ENCODE data around the gene TBC1D16.

Gene TBC1D16

DNA sequence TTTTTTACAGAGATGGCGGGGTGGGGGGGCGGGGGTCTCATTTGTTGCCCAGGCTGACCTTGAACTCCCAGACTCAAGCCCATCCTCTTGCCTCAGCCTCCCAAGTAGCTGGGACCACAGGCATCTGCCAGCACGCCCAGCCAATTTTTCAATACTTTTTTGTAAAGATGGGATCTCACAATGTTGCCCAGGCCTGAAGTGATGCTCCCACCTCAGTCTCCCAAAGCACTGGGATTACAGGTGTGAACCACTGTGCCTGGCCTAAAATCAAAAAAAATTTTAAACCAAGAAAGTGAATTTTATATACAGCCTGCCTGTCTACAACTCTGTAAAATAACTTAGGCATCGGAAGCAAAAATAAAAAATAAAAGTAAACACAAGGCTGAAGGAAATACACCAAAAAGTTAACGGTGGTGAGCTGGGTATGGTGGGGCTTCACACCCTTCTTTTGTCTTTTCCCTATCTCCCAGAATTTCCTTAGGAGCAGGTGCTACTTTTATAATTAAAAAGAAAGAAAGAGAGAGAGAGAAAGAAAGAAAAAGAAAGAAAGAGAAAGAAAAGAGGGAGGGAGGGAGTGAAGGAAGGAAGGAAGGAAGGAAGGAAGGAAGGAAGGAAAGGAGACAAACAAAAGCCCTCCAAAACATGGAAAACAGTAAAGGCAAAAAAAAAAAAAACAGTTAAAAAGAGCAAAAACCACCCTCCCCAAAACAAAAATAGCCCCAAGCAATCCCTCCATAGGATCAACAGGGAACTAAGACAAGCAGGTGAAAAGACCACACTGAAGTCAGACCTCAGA lies 51.4 kb downstream of the TBC1D16 start:
- H3K36me3 ChIP-seq (ENCODE audit: control insufficient read depth, insufficient read depth, low read length) = no peaks in the 10 kb centered on the region
- no peaks in the 10 kb centered on the region for H3K9me3 ChIP-seq (ENCODE audit: control insufficient read depth, insufficient read depth, low read depth, low read length)
- H3K27ac ChIP-seq (ENCODE audit: low read depth, low read length) = no peak overlapping the region
- no peaks in the 10 kb centered on the region for H3K27me3 ChIP-seq (ENCODE audit: control insufficient read depth, insufficient read depth, low read length)
- no peak overlapping the region for H3K9ac ChIP-seq (ENCODE audit: low read length)
- H3K4me3 ChIP-seq (ENCODE audit: low read depth, low read length) = no peak overlapping the region
- peaks cover 34% of the 10 kb centered on the region for H3K4me1 ChIP-seq (ENCODE audit: control insufficient read depth, insufficient read depth, low read length)

DNA sequence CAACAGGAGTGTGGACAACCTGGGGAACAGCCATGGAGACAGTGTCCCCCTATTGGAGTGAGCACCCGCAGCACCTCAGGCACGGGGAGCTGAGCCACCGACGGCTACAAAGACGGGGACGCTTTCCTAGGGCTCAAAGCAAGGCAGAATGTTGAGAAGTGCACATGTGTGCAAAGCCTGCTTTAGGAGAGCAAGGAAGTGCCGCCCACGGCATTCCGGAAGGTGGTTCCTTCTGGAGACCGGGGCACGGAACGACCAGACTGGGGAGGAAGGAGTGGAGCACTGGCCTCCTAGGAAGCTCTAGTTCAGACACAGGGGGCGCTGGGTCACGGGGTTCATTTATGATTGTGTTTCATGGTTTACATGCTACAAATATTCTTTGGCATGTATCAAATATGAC lies 52.2 kb downstream of the TBC1D16 start:
- Histone ChIP-seq H3K36me3 (ENCODE audit: control insufficient read depth, insufficient read depth, low read length) (no peaks in the 10 kb centered on the region), H3K27ac (ENCODE audit: low read depth, low read length) (no peak overlapping the region), H3K4me3 (ENCODE audit: low read depth, low read length) (no peak overlapping the region), H3K9ac (ENCODE audit: low read length) (no peak overlapping the region), H3K4me1 (ENCODE audit: control insufficient read depth, insufficient read depth, low read length) (peaks cover 27% of the 10 kb centered on the region), H3K27me3 (ENCODE audit: control insufficient read depth, insufficient read depth, low read length) (no peaks in the 10 kb centered on the region), H3K9me3 (ENCODE audit: control insufficient read depth, insufficient read depth, low read depth, low read length) (no peaks in the 10 kb centered on the region)

DNA sequence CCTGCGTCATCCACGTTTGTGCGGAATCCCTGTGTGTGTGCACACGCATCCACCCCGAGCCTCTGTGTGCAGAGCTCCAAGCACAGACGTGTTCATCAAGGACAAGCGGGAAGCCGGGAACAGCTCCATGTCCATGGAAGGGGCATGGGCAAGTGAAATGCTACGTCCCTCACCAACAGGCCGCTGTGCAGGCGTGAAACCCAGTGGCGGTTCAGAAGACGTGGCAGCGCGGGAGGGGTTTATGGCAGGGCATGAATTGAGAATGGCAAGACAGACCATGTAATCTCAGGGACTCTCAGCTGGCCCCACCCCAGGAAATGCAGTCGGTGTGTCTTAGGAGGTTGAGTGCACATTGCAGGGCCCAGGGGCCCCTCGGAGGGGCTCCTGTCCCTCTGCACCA lies 52.7 kb downstream of the TBC1D16 start:
- H3K4me1 ChIP-seq (ENCODE audit: control insufficient read depth, insufficient read depth, low read length) = peaks cover 23% of the 10 kb centered on the region
- H3K27me3 ChIP-seq (ENCODE audit: control insufficient read depth, insufficient read depth, low read length) = no peaks in the 10 kb centered on the region
- H3K4me3 ChIP-seq (ENCODE audit: low read depth, low read length) = no peak overlapping the region
- no peak overlapping the region for H3K9ac ChIP-seq (ENCODE audit: low read length)
- H3K9me3 ChIP-seq (ENCODE audit: control insufficient read depth, insufficient read depth, low read depth, low read length) = no peaks in the 10 kb centered on the region
- no peak overlapping the region for H3K27ac ChIP-seq (ENCODE audit: low read depth, low read length)
- H3K36me3 ChIP-seq (ENCODE audit: control insufficient read depth, insufficient read depth, low read length) = no peaks in the 10 kb centered on the region

DNA sequence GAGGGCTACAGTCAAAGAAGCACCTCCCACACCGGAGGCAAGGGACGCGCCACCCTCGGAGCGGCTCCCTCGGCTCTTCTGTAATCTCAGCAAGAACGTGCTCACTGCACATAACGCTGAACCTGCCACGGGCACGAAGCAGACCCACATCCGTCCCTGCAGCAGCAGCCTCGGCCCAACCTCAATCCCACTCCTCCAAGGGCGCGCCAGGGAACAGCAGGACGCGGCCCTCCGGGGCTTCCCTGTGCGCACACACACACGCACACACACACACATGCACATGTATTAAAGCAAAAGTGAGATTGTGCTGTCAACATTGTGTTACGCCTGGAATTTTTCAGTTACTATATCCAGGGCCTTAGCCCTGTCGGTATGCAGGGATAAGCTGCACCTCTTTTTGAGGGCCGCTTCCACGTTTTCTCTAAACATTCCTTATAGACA lies 54.0 kb downstream of the TBC1D16 start:
- H3K4me3 ChIP-seq (ENCODE audit: low read depth, low read length) = no peak overlapping the region

DNA sequence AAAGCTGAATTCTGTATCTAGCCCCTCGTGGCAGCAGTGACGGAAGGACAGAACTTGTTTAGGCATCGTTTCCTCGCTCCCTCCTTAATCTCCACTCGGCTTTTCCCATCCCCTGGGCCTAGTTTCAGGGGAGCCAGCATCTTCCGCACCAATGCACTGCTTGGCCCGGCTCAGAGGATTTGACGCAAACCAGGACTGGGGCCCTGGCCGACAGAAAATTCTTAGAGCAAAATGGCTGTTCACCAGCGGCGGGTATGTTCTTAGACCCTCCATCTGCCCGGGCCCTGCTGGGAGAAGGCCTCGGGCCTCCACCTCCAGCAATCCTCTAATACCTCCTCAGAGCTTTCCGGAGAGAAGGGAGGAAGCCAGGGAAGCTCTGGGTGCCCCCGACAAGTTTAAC lies 54.6 kb downstream of the TBC1D16 start:
- no peak overlapping the region for H3K27ac ChIP-seq (ENCODE audit: low read depth, low read length)
- H3K9me3 ChIP-seq (ENCODE audit: control insufficient read depth, insufficient read depth, low read depth, low read length) = no peaks in the 10 kb centered on the region
- H3K36me3 ChIP-seq (ENCODE audit: control insufficient read depth, insufficient read depth, low read length) = no peaks in the 10 kb centered on the region; the same call in 1 of the 2 replicates
- no peaks in the 10 kb centered on the region for H3K27me3 ChIP-seq (ENCODE audit: control insufficient read depth, insufficient read depth, low read length)
- no peak overlapping the region for H3K4me3 ChIP-seq (ENCODE audit: low read depth, low read length)
- peaks cover 10% of the 10 kb centered on the region for H3K4me1 ChIP-seq (ENCODE audit: control insufficient read depth, insufficient read depth, low read length)
- no peak overlapping the region for H3K9ac ChIP-seq (ENCODE audit: low read length)

More for the DNA sequence above, 54.0 kb downstream of the TBC1D16 start:
- Histone ChIP-seq H3K27ac (ENCODE audit: low read depth, low read length) (no peak overlapping the region), H3K27me3 (ENCODE audit: control insufficient read depth, insufficient read depth, low read length) (no peaks in the 10 kb centered on the region), H3K4me1 (ENCODE audit: control insufficient read depth, insufficient read depth, low read length) (peaks cover 13% of the 10 kb centered on the region), H3K9ac (ENCODE audit: low read length) (no peak overlapping the region), H3K36me3 (ENCODE audit: control insufficient read depth, insufficient read depth, low read length) (no peaks in the 10 kb centered on the region; the same call in 1 of the 2 replicates), H3K9me3 (ENCODE audit: control insufficient read depth, insufficient read depth, low read depth, low read length) (no peaks in the 10 kb centered on the region)

DNA sequence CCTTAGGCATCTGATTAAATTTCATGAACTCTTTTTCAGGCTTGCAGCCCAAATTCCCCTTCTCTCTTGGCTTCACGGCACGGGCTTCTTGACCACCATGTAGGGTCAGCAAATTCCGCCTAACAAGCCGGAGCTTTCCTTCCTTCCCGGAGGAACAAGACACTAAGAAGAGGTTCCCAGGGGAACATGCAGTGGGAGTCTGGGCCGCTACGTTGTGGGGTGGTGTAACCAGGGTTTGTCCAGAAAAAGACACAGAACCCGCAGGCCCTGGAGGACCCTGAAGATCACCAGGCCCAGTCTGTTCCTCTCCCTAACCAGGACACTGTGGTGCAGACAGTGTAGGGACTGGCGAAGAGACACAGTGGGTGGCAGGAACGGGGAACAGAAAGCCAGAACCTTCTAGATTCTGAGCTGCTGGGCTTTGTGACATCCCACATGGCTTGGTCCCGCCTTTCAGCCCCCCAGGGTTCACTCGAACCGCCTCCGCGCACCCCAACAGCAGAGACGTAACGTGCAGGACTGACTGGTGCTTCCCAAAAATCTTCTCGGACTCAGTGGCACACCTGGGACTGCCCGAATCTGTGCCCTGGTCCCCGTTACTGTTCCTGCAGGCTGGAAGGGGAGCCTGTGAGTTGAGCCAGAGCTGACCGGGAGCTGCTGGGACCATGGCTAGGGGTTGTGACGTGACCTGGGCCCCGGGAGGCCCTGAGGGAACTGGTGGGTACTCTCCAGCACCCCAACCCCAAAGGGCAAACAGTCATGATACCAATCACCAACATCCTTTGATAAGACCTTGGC lies 55.2 kb downstream of the TBC1D16 start:
- Histone ChIP-seq H3K27ac (ENCODE audit: low read depth, low read length) (no peak overlapping the region), H3K9ac (ENCODE audit: low read length) (no peak overlapping the region), H3K27me3 (ENCODE audit: control insufficient read depth, insufficient read depth, low read length) (no peaks in the 10 kb centered on the region), H3K36me3 (ENCODE audit: control insufficient read depth, insufficient read depth, low read length) (no peaks in the 10 kb centered on the region; the same call in 1 of the 2 replicates), H3K4me1 (ENCODE audit: control insufficient read depth, insufficient read depth, low read length) (peaks cover 10% of the 10 kb centered on the region), H3K9me3 (ENCODE audit: control insufficient read depth, insufficient read depth, low read depth, low read length) (no peaks in the 10 kb centered on the region), H3K4me3 (ENCODE audit: low read depth, low read length) (no peak overlapping the region)

DNA sequence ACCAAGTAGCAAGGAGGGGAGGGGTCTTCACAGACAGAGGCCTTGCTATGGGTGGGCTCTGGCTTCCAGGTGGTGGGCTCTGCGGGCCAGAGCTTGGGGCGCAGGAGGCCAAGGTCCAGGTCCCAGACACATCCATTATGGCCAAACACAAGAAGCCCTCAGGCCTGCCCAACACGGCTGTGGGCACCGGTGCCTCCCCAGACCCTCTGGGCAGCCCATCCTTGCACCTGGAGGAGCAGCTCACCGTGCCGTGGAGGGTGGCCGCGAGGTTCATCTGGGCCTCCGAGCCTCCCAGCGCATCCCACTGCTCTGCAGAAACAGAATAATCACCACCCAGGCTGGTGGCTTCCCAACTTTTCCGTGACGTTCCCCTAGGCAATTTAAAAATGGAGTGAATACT lies 55.9 kb downstream of the TBC1D16 start:
- H3K27me3 ChIP-seq (ENCODE audit: control insufficient read depth, insufficient read depth, low read length) = no peaks in the 10 kb centered on the region
- no peak overlapping the region for H3K4me3 ChIP-seq (ENCODE audit: low read depth, low read length)
- peaks cover 10% of the 10 kb centered on the region for H3K4me1 ChIP-seq (ENCODE audit: control insufficient read depth, insufficient read depth, low read length)
- H3K27ac ChIP-seq (ENCODE audit: low read depth, low read length) = no peak overlapping the region
- H3K9me3 ChIP-seq (ENCODE audit: control insufficient read depth, insufficient read depth, low read depth, low read length) = no peaks in the 10 kb centered on the region
- H3K36me3 ChIP-seq (ENCODE audit: control insufficient read depth, insufficient read depth, low read length) = no peaks in the 10 kb centered on the region; the same call in 1 of the 2 replicates
- H3K9ac ChIP-seq (ENCODE audit: low read length) = no peak overlapping the region

DNA sequence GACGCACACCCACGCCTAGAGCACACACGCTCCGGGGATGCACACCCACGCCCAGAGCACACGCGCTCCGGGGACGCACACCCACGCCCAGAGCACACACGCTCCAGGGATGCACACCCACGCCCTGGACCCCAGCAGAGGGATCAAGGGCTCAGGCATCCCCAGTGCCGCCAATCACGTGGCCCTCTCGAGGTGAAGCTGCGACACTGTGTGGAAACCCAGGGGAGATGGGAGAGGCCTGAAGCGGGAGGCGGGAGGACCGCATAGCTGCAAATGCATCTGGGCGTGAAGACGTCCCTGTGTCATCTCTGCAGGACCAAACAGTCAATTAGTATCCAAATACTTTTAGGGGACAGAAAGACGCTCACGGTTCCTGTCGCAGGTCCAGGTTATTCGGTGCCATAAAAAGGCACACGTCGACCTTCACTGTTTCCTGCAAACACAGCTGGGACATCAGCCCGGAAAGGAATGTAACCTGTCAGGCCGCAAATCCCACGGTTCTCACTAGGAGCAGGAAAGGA lies 56.4 kb downstream of the TBC1D16 start:
- Histone ChIP-seq H3K4me1 (ENCODE audit: control insufficient read depth, insufficient read depth, low read length) (peaks cover 13% of the 10 kb centered on the region), H3K27ac (ENCODE audit: low read depth, low read length) (no peak overlapping the region), H3K4me3 (ENCODE audit: low read depth, low read length) (no peak overlapping the region), H3K9me3 (ENCODE audit: control insufficient read depth, insufficient read depth, low read depth, low read length) (no peaks in the 10 kb centered on the region), H3K27me3 (ENCODE audit: control insufficient read depth, insufficient read depth, low read length) (no peaks in the 10 kb centered on the region), H3K9ac (ENCODE audit: low read length) (no peak overlapping the region), H3K36me3 (ENCODE audit: control insufficient read depth, insufficient read depth, low read length) (no peaks in the 10 kb centered on the region; the same call in 1 of the 2 replicates)

DNA sequence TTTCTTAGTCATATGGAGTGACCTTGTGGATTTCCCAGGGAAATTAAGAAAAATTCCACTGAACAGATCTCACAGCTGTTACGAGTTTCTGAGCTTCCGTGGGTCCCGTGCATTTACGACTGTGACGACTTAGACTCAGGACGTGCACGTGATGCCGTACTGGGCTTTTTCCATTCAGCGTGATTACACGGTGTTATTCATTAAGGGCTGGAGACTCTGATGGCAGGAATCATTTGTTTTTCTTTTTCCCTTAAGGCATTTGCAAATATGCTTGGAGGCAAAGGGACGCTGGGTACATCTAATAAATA lies 57.2 kb downstream of the TBC1D16 start:
- Histone ChIP-seq H3K4me1 (ENCODE audit: control insufficient read depth, insufficient read depth, low read length) (peaks cover 17% of the 10 kb centered on the region), H3K27ac (ENCODE audit: low read depth, low read length) (no peak overlapping the region), H3K9ac (ENCODE audit: low read length) (no peak overlapping the region), H3K27me3 (ENCODE audit: control insufficient read depth, insufficient read depth, low read length) (no peaks in the 10 kb centered on the region), H3K36me3 (ENCODE audit: control insufficient read depth, insufficient read depth, low read length) (no peaks in the 10 kb centered on the region; the same call in 1 of the 2 replicates), H3K4me3 (ENCODE audit: low read depth, low read length) (no peak overlapping the region), H3K9me3 (ENCODE audit: control insufficient read depth, insufficient read depth, low read depth, low read length) (no peaks in the 10 kb centered on the region)

DNA sequence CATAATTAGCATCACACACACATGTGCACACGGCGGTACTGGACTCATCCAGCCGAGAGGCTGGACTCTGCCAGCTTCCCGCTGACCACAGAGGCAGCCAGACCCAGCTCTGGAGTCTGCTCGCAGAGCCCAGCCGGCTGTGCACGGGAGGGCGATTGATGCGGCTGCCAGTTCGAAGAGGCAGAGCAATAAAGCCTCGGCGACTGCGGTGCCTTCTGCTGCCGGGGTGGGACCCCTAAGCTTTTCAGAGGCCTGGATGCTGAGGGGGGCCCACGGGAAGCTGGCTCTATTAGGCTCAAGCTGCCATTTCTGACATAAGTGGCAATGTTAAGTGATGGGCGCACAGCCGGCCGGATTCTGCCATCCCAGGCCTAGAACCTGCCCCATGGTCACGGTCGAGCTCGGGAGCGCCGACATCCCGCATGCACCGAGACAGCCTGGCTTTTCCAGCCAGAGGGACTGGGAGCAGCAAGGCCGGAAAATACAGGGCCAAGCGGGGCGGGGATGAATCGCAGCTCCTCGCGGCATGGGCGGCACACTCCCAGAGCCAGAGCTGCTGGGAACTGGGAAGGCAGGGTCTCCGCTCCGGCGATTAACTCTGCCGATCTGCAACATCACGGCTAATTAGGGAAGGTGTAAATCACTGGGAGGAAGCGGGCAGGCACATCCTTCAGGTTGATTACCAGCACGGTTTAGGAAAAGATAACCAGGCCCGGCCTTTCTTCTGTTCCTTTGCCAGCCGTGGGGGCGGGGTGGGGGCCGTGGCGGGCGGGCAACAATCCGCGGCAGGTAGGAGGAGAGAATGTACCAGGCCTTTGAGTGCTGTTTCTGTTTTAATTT lies 57.7 kb downstream of the TBC1D16 start:
- Histone ChIP-seq H3K9me3 (ENCODE audit: control insufficient read depth, insufficient read depth, low read depth, low read length) (no peaks in the 10 kb centered on the region), H3K4me3 (ENCODE audit: low read depth, low read length) (no peak overlapping the region), H3K27me3 (ENCODE audit: control insufficient read depth, insufficient read depth, low read length) (no peaks in the 10 kb centered on the region), H3K4me1 (ENCODE audit: control insufficient read depth, insufficient read depth, low read length) (peaks cover 17% of the 10 kb centered on the region), H3K9ac (ENCODE audit: low read length) (no peak overlapping the region), H3K36me3 (ENCODE audit: control insufficient read depth, insufficient read depth, low read length) (no peaks in the 10 kb centered on the region; the same call in 1 of the 2 replicates), H3K27ac (ENCODE audit: low read depth, low read length) (no peak overlapping the region)
